Measurements from ENCODE around the gene TAB2.

TAB2 gene

DNA sequence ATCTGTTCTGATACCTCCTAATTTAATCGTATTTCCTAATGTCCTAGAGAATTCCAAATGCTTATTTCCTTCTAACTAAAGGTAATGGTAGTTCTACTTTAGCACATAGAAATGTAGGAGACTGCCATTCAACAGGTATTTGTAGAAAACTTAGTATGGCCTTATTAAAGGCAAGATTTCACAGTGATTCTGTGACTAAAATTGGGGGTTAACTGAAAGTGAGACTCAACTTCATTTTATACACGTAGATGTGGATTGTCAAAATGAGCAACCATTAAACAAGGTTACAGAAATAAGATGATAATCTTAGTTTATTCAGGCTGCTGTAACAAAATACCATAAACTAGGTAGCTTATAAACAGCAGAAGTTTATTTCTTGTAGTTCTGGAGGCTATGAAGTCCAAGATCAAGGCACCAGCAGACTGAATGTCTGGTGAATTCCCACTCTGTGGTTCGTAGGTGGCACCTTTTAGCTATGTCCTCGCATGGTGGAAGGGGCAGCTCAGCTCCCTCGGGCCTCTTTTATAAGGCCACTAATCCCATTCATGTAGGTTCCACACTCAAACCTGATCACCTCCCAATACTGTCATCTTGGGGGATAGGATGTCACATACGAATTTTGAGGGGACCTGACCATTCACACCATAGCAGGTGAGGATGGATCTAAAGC is 38.7 kb downstream of the TAB2 start:
- intact Hi-C loops (cut with micrococcal nuclease) = no loop called here
- no peaks in the 10 kb centered on the region for H3K27me3 Mint-ChIP-seq
- peaks cover 47% of the 10 kb centered on the region for H3K4me1 Mint-ChIP-seq (ENCODE audit: low read depth)
- no peak overlapping the region for H3K27ac Mint-ChIP-seq
- peaks cover 36% of the 10 kb centered on the region for H3K36me3 Mint-ChIP-seq (ENCODE audit: low read depth)
- no peaks in the 10 kb centered on the region for H3K9me3 Mint-ChIP-seq
- H3K4me3 Mint-ChIP-seq = no peak overlapping the region

GRCh38 chr6:149357726-149358538 is 40.4 kb downstream of the TAB2 start:
- intact Hi-C loops (cut with micrococcal nuclease) = no loop called here
- no peaks in the 10 kb centered on the region for H3K27me3 Mint-ChIP-seq
- no peak overlapping the region for H3K4me3 Mint-ChIP-seq
- no peaks in the 10 kb centered on the region for H3K9me3 Mint-ChIP-seq
- H3K4me1 Mint-ChIP-seq (ENCODE audit: low read depth) = peaks cover 50% of the 10 kb centered on the region
- peaks cover 39% of the 10 kb centered on the region for H3K36me3 Mint-ChIP-seq (ENCODE audit: low read depth)
- H3K27ac Mint-ChIP-seq = peak overlapping the region; percentile 57

- no peak overlapping the region for H3K4me3 Mint-ChIP-seq
- H3K36me3 Mint-ChIP-seq (ENCODE audit: low read depth) = peaks cover 42% of the 10 kb centered on the region
- intact Hi-C loops (cut with micrococcal nuclease) = no loop called here
Observed at GRCh38 chr6:149359440-149359839, 41.9 kb downstream of the TAB2 start.

GRCh38 chr6:149360536-149360935 is 43.0 kb downstream of the TAB2 start:
- Mint-ChIP-seq H3K36me3 (ENCODE audit: low read depth) (peaks cover 42% of the 10 kb centered on the region), H3K9me3 (no peaks in the 10 kb centered on the region), H3K27me3 (no peaks in the 10 kb centered on the region), H3K4me3 (no peak overlapping the region), H3K27ac (peak overlapping the region; percentile 57), H3K4me1 (ENCODE audit: low read depth) (peaks cover 61% of the 10 kb centered on the region)
- intact Hi-C loops (cut with micrococcal nuclease) = no loop called here

More at GRCh38 chr6:149359440-149359839, 41.9 kb downstream of the TAB2 start:
- no peaks in the 10 kb centered on the region for H3K27me3 Mint-ChIP-seq
- H3K9me3 Mint-ChIP-seq = no peaks in the 10 kb centered on the region
- peak overlapping the region; percentile 28 for H3K27ac Mint-ChIP-seq
- H3K4me1 Mint-ChIP-seq (ENCODE audit: low read depth) = peaks cover 54% of the 10 kb centered on the region

DNA sequence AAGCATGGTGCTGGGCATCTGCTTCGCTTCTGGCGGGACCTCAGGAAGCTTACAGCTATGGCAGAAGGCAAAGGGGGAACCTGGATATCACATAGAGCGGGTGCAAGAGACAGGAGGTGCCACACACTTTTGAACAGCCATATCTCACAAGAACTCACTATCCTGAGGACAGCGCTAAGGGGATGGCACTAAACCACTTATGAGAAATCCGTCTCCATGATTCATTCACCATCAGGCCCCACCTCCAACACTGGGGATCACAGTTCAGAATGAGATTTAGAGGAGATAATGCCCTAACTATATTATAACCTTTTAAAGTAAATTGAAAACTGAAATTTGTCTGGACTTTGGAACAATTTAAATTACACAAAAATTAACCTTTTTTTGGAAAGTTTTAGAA is 44.8 kb downstream of the TAB2 start:
- Mint-ChIP-seq H3K4me1 (ENCODE audit: low read depth) (peaks cover 64% of the 10 kb centered on the region), H3K36me3 (ENCODE audit: low read depth) (peaks cover 42% of the 10 kb centered on the region), H3K27ac (no peak overlapping the region), H3K4me3 (no peak overlapping the region), H3K27me3 (no peaks in the 10 kb centered on the region), H3K9me3 (no peaks in the 10 kb centered on the region)
- intact Hi-C loops (cut with micrococcal nuclease) = no loop called here

- Mint-ChIP-seq H3K36me3 (ENCODE audit: low read depth) (peaks cover 42% of the 10 kb centered on the region), H3K4me3 (no peak overlapping the region), H3K9me3 (no peaks in the 10 kb centered on the region), H3K4me1 (ENCODE audit: low read depth) (peaks cover 57% of the 10 kb centered on the region), H3K27ac (no peak overlapping the region), H3K27me3 (no peaks in the 10 kb centered on the region)
- intact Hi-C loops (cut with micrococcal nuclease) = no loop called here
Observed at GRCh38 chr6:149363154-149363553, 45.6 kb downstream of the TAB2 start.

GRCh38 chr6:149364557-149364956 is 47.0 kb downstream of the TAB2 start:
- peaks cover 45% of the 10 kb centered on the region for H3K4me1 Mint-ChIP-seq (ENCODE audit: low read depth)
- H3K36me3 Mint-ChIP-seq (ENCODE audit: low read depth) = peaks cover 33% of the 10 kb centered on the region
- no peaks in the 10 kb centered on the region for H3K27me3 Mint-ChIP-seq
- no peak overlapping the region for H3K4me3 Mint-ChIP-seq
- H3K27ac Mint-ChIP-seq = no peak overlapping the region
- intact Hi-C loops (cut with micrococcal nuclease) = no loop called here
- no peaks in the 10 kb centered on the region for H3K9me3 Mint-ChIP-seq

DNA sequence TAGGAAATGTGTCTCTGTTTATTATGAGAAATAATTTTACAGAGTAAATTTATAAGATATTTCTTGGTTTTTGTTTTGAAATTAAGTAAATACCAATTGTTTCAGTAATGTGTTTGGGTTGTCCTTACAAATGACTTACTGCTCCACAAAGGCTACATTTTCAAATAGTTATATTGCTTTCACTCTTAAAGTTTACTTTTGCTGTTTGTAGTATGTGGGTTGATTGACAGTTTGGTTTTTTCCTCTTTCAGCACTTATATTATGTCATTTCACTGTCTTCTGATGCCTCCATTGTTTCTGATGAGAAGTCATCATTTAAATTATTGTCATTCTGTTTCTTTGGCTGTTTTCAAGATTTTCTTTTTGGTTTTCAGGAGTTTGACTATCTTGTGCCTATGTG is 47.7 kb downstream of the TAB2 start:
- intact Hi-C loops (cut with micrococcal nuclease) = no loop called here
- Mint-ChIP-seq H3K36me3 (ENCODE audit: low read depth) (peaks cover 32% of the 10 kb centered on the region), H3K27ac (no peak overlapping the region), H3K27me3 (no peaks in the 10 kb centered on the region), H3K4me1 (ENCODE audit: low read depth) (peaks cover 43% of the 10 kb centered on the region), H3K4me3 (no peak overlapping the region), H3K9me3 (no peaks in the 10 kb centered on the region)

DNA sequence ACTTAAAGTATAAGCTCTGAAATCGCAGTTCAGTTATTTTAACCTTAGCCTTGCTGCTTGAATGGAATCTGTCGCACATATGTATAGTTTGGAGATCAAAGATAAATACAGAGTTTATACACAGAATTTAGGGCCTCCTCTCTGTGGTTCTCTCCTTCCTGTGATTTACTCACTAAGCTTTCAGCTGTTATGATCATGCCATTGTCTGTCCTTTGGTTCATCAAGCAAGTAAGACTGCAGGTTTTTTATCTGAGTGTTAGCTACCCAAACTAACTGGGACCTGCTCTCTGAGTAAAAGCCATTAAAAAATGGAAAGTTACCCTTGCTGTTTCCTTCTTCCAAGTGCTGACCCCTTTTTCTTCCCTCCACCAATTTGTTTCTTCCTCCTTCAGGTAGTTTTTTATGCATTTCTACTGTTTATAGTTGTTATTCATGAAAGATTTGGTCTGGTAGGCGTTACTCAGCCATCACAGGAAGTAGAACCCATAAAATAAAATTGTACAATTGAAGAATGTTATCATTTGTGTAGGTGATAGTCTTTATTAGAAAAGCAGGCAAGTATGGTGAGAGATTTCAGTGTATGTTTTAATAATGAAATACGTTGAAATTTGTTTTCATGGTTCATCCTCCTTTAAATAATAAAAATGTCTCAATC is 48.9 kb downstream of the TAB2 start:
- Mint-ChIP-seq H3K9me3 (no peaks in the 10 kb centered on the region), H3K36me3 (ENCODE audit: low read depth) (peaks cover 34% of the 10 kb centered on the region), H3K4me1 (ENCODE audit: low read depth) (peaks cover 42% of the 10 kb centered on the region), H3K27ac (no peak overlapping the region), H3K4me3 (no peak overlapping the region), H3K27me3 (no peaks in the 10 kb centered on the region)
- intact Hi-C loops (cut with micrococcal nuclease) = no loop called here

DNA sequence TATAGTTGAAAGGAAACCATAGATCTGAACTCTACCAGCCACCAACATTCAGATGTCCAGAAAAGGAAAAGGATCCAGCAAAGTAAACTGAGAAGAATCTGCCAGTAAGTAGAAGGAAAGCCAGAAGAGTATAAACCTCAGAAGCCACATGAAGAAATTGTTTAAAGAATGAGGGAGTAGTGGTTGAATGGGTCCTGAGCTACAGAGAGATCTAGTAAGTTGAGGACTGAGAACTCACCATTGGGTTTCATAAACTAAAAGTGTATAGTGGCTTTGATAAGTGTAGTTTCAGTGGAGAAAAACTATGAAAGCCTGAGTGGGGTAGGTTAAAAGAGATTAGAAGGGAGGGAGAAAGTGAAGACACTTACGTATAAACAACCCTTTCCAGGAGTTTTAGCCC is 50.6 kb downstream of the TAB2 start:
- Mint-ChIP-seq H3K4me1 (ENCODE audit: low read depth) (peaks cover 46% of the 10 kb centered on the region), H3K4me3 (no peak overlapping the region), H3K27me3 (no peaks in the 10 kb centered on the region), H3K36me3 (ENCODE audit: low read depth) (peaks cover 31% of the 10 kb centered on the region), H3K27ac (no peak overlapping the region), H3K9me3 (no peaks in the 10 kb centered on the region)
- intact Hi-C loops (cut with micrococcal nuclease) = no loop called here

GRCh38 chr6:149371154-149371553 is 53.6 kb downstream of the TAB2 start:
- intact Hi-C loops (cut with micrococcal nuclease) = loop anchor here (5.0 to 10.0 kb wide), 2 partner anchors 36 to 46 kb away; no protein-coding TSS in a partner anchor
- H3K4me3 Mint-ChIP-seq = no peak overlapping the region
- H3K27ac Mint-ChIP-seq = peak overlapping the region; percentile 37
- peaks cover 48% of the 10 kb centered on the region for H3K36me3 Mint-ChIP-seq (ENCODE audit: low read depth)
- H3K27me3 Mint-ChIP-seq = no peaks in the 10 kb centered on the region
- H3K9me3 Mint-ChIP-seq = no peaks in the 10 kb centered on the region
- H3K4me1 Mint-ChIP-seq (ENCODE audit: low read depth) = peaks cover 49% of the 10 kb centered on the region

DNA sequence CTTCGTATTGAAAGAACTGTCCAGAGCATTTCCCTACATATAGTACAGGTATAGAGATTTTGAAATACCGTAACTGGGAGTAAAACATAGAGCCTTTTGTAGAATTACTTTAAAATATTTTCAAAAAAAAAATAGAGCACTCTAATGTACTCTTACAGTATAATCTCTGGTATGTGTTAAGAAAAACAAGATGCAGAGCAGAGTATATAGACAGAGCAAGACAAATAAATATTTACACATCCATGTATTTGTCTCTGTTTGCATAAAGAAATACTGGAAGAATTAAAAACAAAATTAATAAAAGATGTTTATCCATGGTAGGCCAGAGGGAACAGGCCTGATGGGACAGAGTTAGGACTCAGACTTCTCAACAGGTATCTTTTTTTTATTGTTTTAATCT is 54.5 kb downstream of the TAB2 start:
- Mint-ChIP-seq H3K9me3 (no peaks in the 10 kb centered on the region), H3K4me1 (ENCODE audit: low read depth) (peaks cover 54% of the 10 kb centered on the region), H3K27ac (no peak overlapping the region), H3K36me3 (ENCODE audit: low read depth) (peaks cover 56% of the 10 kb centered on the region), H3K4me3 (no peak overlapping the region), H3K27me3 (no peaks in the 10 kb centered on the region)
- intact Hi-C loops (cut with micrococcal nuclease) = loop anchor here (5.0 to 10.0 kb wide), 2 partner anchors 35 to 47 kb away; no protein-coding TSS in a partner anchor

- Mint-ChIP-seq H3K4me3 (no peak overlapping the region), H3K4me1 (ENCODE audit: low read depth) (peaks cover 56% of the 10 kb centered on the region), H3K36me3 (ENCODE audit: low read depth) (peaks cover 63% of the 10 kb centered on the region), H3K27me3 (no peaks in the 10 kb centered on the region), H3K9me3 (no peaks in the 10 kb centered on the region), H3K27ac (peak overlapping the region; percentile 71)
- intact Hi-C loops (cut with micrococcal nuclease) = loop anchor here (5.0 to 10.0 kb wide), 2 partner anchors 34 to 49 kb away; no protein-coding TSS in a partner anchor
Observed at GRCh38 chr6:149373511-149373910, 56.0 kb downstream of the TAB2 start.

- Mint-ChIP-seq H3K27me3 (no peaks in the 10 kb centered on the region), H3K36me3 (ENCODE audit: low read depth) (peaks cover 77% of the 10 kb centered on the region), H3K4me3 (no peak overlapping the region), H3K9me3 (no peaks in the 10 kb centered on the region), H3K27ac (no peak overlapping the region), H3K4me1 (ENCODE audit: low read depth) (peaks cover 42% of the 10 kb centered on the region)
- intact Hi-C loops (cut with micrococcal nuclease) = loop anchor here (10.0 kb wide), 1 partner anchor 55 kb away; no protein-coding TSS in a partner anchor
Observed at GRCh38 chr6:149379977-149380376, 62.5 kb downstream of the TAB2 start.

Data from dendritic cell treated with granulocyte-macrophage colony-stimulating factor and Interleukin-4, amounts not matched to agents 40 ng/mL and 50 ng/mL, for 4 days (primary cell).